Activated naive CD4-positive, alpha-beta T cell treated with anti-CD3 and anti-CD28 coated beads, Interleukin-2, amount 50 U/mL, for 24 hours (primary cell): ENCODE measurements around the gene FMNL2.

ENCODE experiments used
- H3K27ac Mint-ChIP-seq: one replicate; pipeline ENCODE4 v1.8.0; 2021; ENCODE audit warnings: mild to moderate bottlenecking, mixed read lengths
- H3K27me3 Mint-ChIP-seq: one replicate; pipeline ENCODE4 v1.8.0; 2021; ENCODE audit warnings: mixed read lengths
- H3K36me3 Mint-ChIP-seq: one replicate; pipeline ENCODE4 v1.8.0; 2021; ENCODE audit warnings: mixed read lengths
- H3K4me1 Mint-ChIP-seq: one replicate; pipeline ENCODE4 v1.8.0; 2021; ENCODE audit warnings: mixed read lengths
- H3K4me3 Mint-ChIP-seq: one replicate; pipeline ENCODE4 v1.8.0; 2021; ENCODE audit warnings: mild to moderate bottlenecking, mixed read lengths
- H3K9me3 Mint-ChIP-seq: one replicate; pipeline ENCODE4 v1.8.0; 2021; ENCODE audit warnings: mixed read lengths

The FMNL2 gene

DNA sequence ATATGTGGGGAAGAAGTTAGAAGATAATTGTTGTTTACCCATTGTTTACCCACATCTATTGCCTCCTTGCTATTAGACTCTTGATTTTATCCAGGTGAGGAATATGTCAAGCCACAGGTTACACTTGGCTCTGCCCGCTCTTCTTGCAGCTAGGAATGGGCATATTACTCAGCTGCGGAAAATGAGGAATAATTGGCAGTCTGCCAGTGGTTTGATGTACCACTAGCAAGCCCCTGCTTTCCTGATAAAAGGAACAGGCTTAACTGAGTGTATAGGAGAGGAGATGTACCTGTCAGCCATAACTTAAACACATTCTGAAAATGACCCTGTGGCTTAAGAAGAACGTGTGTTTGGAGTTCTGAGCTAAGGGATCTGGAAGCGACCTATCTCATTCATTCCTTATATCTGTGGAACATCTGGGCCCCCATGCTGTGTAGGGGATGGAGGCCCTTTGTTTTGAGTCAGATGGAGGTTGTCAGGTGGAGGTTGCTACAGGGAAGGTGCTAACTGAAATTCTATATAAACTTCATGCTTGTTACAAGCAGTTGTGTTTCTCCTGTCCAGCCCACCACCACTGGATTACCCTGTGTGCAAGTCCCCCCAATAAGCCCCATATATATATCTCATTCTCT is 4.6 kb upstream of the FMNL2 start:
- Mint-ChIP-seq H3K36me3 (no peaks in the 10 kb centered on the region), H3K27ac (no peak overlapping the region), H3K4me3 (no peak overlapping the region), H3K27me3 (peaks cover 30% of the 10 kb centered on the region), H3K9me3 (no peaks in the 10 kb centered on the region), H3K4me1 (peaks cover 6% of the 10 kb centered on the region)

DNA sequence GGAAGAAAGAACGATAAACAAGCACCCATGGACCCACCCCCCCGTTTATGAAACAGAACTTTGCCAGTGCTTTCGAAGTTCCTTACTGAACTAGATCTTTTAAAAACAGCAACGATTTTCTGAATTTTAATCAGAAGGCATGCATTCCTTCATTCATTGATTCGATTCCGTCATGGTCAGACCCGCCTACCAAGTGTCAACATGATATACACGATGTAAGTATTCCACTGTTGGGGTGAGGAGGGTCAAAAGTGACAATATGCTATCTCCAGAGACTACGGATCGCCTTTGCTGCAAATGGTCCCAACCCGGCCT is 316 bp upstream of the FMNL2 start:
- H3K9me3 Mint-ChIP-seq: no peaks in the 10 kb centered on the region
- H3K4me3 Mint-ChIP-seq: peak overlapping the region; percentile 85
- H3K27ac Mint-ChIP-seq: no peak overlapping the region
- H3K27me3 Mint-ChIP-seq: peaks cover 42% of the 10 kb centered on the region
- peaks cover 15% of the 10 kb centered on the region for H3K4me1 Mint-ChIP-seq
- no peaks in the 10 kb centered on the region for H3K36me3 Mint-ChIP-seq

DNA sequence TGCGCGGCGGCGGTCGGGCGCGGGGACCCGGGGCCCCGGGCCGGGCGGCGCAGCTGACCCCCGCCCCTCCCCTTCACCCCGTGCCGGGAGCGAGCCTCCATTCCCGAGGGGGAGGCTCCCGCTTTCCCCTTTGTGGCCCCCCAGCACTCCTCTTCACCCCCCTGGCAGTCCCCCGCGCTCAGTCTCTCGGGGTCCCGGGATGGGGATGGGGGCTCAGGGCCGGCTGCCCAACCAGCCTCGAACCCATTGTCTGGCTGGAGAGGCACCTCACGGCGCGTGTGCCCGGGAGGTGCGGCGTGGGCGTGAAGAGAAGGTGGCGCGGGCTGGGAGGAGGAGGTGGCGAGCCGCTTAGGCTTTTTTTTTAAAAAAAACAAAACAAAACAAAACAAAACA is 748 bp downstream of the FMNL2 start:
- Mint-ChIP-seq H3K27ac (no peak overlapping the region), H3K4me3 (no peak overlapping the region), H3K36me3 (no peaks in the 10 kb centered on the region), H3K9me3 (no peaks in the 10 kb centered on the region), H3K27me3 (peaks cover 41% of the 10 kb centered on the region), H3K4me1 (peaks cover 15% of the 10 kb centered on the region)

GRCh38 chr2:152336119-152336853 is 1.3 kb downstream of the FMNL2 start:
- H3K9me3 Mint-ChIP-seq: no peaks in the 10 kb centered on the region
- peaks cover 15% of the 10 kb centered on the region for H3K4me1 Mint-ChIP-seq
- H3K27ac Mint-ChIP-seq: no peak overlapping the region
- H3K4me3 Mint-ChIP-seq: peak overlapping the region; percentile 79
- H3K27me3 Mint-ChIP-seq: peaks cover 40% of the 10 kb centered on the region
- H3K36me3 Mint-ChIP-seq: no peaks in the 10 kb centered on the region

GRCh38 chr2:152336854-152337510 is 2.0 kb downstream of the FMNL2 start:
- Mint-ChIP-seq H3K4me1 (peaks cover 15% of the 10 kb centered on the region), H3K27me3 (peaks cover 40% of the 10 kb centered on the region), H3K27ac (no peak overlapping the region), H3K4me3 (peak overlapping the region; percentile 79), H3K36me3 (no peaks in the 10 kb centered on the region), H3K9me3 (no peaks in the 10 kb centered on the region)

- Mint-ChIP-seq H3K27me3 (peaks cover 38% of the 10 kb centered on the region), H3K36me3 (no peaks in the 10 kb centered on the region), H3K4me3 (no peak overlapping the region), H3K27ac (no peak overlapping the region), H3K4me1 (peaks cover 15% of the 10 kb centered on the region), H3K9me3 (no peaks in the 10 kb centered on the region)
These were observed 2.5 kb downstream of the FMNL2 start for GRCh38 chr2:152337511-152337903.

GRCh38 chr2:152339556-152340286 is 4.7 kb downstream of the FMNL2 start:
- peaks cover 21% of the 10 kb centered on the region for H3K27me3 Mint-ChIP-seq
- no peak overlapping the region for H3K27ac Mint-ChIP-seq
- no peaks in the 10 kb centered on the region for H3K36me3 Mint-ChIP-seq
- H3K4me3 Mint-ChIP-seq: no peak overlapping the region
- peaks cover 10% of the 10 kb centered on the region for H3K4me1 Mint-ChIP-seq
- H3K9me3 Mint-ChIP-seq: no peaks in the 10 kb centered on the region

DNA sequence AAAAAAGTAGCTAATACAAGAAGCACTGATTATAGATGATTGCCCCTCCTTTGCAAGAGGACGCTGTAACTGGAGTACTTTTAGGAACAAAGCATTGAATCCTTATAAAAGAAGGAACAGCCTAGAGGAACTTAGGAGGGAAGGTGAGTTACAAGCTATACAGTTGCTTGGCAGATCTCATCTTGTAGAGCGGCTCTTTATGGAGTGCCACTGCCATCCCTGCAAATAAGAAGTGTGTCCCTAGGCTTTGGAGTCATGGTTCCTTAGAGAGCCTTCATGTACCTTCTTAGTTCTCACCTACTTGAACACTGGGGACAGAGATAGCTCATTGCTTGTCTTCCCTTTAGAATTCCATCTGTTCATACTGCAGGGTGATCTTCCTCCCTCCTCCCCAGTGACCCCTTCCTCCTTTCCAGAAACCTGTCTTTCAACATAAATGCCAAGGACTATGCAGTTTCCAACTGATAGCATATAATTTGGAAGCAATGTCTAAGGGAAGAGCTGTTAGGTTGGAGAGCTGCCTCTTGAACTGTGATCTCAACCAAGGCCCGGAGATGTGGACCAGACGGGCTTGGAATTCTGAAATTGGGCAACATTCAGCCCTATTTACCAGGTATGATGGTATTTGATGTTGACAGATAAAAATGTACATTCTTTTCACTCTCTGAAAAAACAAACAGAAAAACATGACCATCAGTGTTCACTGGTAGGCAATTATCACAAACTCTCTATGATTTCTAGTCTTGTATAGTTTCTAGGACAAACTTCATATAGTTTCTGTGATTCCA is 7.5 kb downstream of the FMNL2 start:
- no peaks in the 10 kb centered on the region for H3K4me1 Mint-ChIP-seq
- H3K4me3 Mint-ChIP-seq: no peak overlapping the region
- H3K27me3 Mint-ChIP-seq: peaks cover 9% of the 10 kb centered on the region
- no peaks in the 10 kb centered on the region for H3K9me3 Mint-ChIP-seq
- H3K27ac Mint-ChIP-seq: no peak overlapping the region
- H3K36me3 Mint-ChIP-seq: no peaks in the 10 kb centered on the region

DNA sequence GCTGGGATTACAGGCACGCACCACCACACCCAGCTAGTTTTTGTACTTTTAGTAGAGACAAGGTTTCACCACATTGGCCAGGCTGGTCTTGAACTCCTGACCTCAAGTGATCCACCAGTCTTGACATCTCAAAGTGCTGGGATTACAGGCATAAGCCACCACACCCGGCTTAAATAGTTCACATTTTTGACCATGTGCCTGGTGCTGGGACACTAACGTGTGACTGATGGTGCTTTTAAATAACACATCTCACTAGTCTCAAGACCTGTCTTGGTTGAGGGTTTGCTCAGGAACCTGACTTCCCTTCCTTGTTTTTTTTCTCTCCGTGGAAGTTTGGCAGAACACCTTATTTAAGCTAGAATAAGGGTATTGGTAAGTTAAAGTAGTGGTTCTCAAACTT is 8.5 kb downstream of the FMNL2 start:
- Mint-ChIP-seq H3K27ac (no peak overlapping the region), H3K9me3 (no peaks in the 10 kb centered on the region), H3K36me3 (no peaks in the 10 kb centered on the region), H3K27me3 (peaks cover 1% of the 10 kb centered on the region), H3K4me1 (no peaks in the 10 kb centered on the region), H3K4me3 (no peak overlapping the region)

DNA sequence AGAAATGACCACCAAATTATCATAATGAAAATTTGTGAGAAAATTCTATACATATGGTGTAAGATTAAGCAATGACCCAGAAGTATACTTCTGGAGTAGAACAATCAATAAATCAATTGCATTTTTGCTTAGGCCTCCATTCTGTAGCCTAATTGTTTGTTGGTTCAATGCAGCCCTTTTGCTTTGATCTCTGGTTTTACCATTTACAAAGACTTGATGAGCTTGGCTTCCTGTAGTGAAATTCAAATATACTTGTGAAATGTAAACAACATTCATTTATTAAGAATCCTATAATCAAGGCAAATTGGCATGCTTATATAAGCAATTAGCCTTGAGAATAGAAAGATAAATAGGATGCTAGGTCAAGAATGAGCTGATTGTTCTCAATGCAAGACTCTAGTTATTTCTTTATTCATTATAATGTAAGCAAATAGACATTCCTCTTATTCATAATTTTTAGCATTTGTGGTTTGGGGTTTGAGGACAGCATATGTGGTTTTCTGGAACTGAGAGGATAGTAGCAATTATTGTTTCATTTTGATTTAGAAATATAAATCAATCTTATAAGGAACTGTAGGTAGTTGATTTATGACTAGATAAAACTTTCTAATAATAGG is 9.7 kb downstream of the FMNL2 start:
- no peaks in the 10 kb centered on the region for H3K4me1 Mint-ChIP-seq
- no peaks in the 10 kb centered on the region for H3K36me3 Mint-ChIP-seq
- H3K4me3 Mint-ChIP-seq: no peak overlapping the region
- H3K27ac Mint-ChIP-seq: no peak overlapping the region
- H3K27me3 Mint-ChIP-seq: no peaks in the 10 kb centered on the region
- no peaks in the 10 kb centered on the region for H3K9me3 Mint-ChIP-seq

- no peak overlapping the region for H3K4me3 Mint-ChIP-seq
- H3K36me3 Mint-ChIP-seq: no peaks in the 10 kb centered on the region
- H3K9me3 Mint-ChIP-seq: no peaks in the 10 kb centered on the region
- H3K27me3 Mint-ChIP-seq: peaks cover 2% of the 10 kb centered on the region
- no peaks in the 10 kb centered on the region for H3K4me1 Mint-ChIP-seq
- H3K27ac Mint-ChIP-seq: no peak overlapping the region
These were observed 12.1 kb downstream of the FMNL2 start for GRCh38 chr2:152347076-152347475.

- Mint-ChIP-seq H3K4me3 (no peak overlapping the region), H3K4me1 (no peaks in the 10 kb centered on the region), H3K36me3 (no peaks in the 10 kb centered on the region), H3K9me3 (no peaks in the 10 kb centered on the region), H3K27ac (no peak overlapping the region), H3K27me3 (peaks cover 2% of the 10 kb centered on the region)
These were observed 13.4 kb downstream of the FMNL2 start for GRCh38 chr2:152348388-152348787.

DNA sequence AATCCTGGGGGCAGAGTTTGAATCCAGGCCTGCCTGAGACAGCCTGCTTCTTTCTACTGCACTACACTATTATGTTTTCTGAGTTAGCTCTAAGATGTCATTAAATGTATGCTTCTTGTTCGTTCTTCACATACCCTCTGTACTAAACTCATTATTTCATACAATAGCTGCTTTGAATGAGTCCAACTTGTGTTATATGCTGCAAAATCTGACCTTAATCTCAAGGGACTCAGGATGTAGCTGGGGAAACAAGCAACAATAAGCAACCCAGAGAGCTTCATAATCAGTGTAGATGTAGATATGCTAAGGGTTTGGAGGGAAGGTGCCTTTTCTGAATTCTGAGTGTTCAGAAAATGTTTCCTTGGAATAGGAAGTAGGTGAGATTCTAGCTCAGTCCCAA is 14.4 kb downstream of the FMNL2 start:
- Mint-ChIP-seq H3K4me3 (no peak overlapping the region), H3K27me3 (peaks cover 2% of the 10 kb centered on the region), H3K27ac (no peak overlapping the region), H3K4me1 (no peaks in the 10 kb centered on the region), H3K9me3 (no peaks in the 10 kb centered on the region), H3K36me3 (no peaks in the 10 kb centered on the region)

GRCh38 chr2:152350155-152350679 is 15.2 kb downstream of the FMNL2 start:
- Mint-ChIP-seq H3K36me3 (no peaks in the 10 kb centered on the region), H3K9me3 (no peaks in the 10 kb centered on the region), H3K4me1 (no peaks in the 10 kb centered on the region)

GRCh38 chr2:152352616-152353015 is 17.6 kb downstream of the FMNL2 start:
- no peak overlapping the region for H3K4me3 Mint-ChIP-seq

More at GRCh38 chr2:152350155-152350679, 15.2 kb downstream of the FMNL2 start:
- H3K4me3 Mint-ChIP-seq: no peak overlapping the region
- H3K27me3 Mint-ChIP-seq: peaks cover 2% of the 10 kb centered on the region
- no peak overlapping the region for H3K27ac Mint-ChIP-seq

More at GRCh38 chr2:152352616-152353015, 17.6 kb downstream of the FMNL2 start:
- no peaks in the 10 kb centered on the region for H3K9me3 Mint-ChIP-seq
- H3K27me3 Mint-ChIP-seq: peaks cover 2% of the 10 kb centered on the region
- H3K36me3 Mint-ChIP-seq: no peaks in the 10 kb centered on the region
- no peak overlapping the region for H3K27ac Mint-ChIP-seq
- no peaks in the 10 kb centered on the region for H3K4me1 Mint-ChIP-seq
